Stomach (tissue), 4 donors: ENCODE data around the gene FAM107B.

Source experiments
- CTCF ChIP-seq, 7 experiments: fragments of 450-650 bp in 4 of 7; fragments of 200-600 bp in 3 of 7; sonication (generic) in 3 of 7; IDR thresholded peaks; one replicate each; pipeline ENCODE4 v1.5.1; 2016 to 2019; ENCODE audit warnings: antibody characterized with exemption in 7 of 7, control low read depth in 2 of 7, mild to moderate bottlenecking in 1 of 7
- EP300 ChIP-seq: sonication (generic); formaldehyde crosslinking; IDR thresholded peaks from one replicate; pipeline ENCODE4 v1.6.1; 2017; ENCODE audit warnings: antibody characterized with exemption

- TF ChIP-seq CTCF (IDR thresholded peaks at IDR 0.05) (no peak), EP300 (no peak)
Measured at GRCh38 chr10:14820775-14821154, 46.1 kb upstream of the FAM107B start.
